DMS153 treated with DMSO at 0.1 percent for 48 hours (cell line): Measurements from ENCODE around the gene FOXK1.
"Not testable (repeated sequence)": the region's sequence is repeated elsewhere in the genome, so short reads cannot be mapped to it uniquely, and the experiment has no call there.

Experiments used
- DNase-seq: peaks from one replicate; lab custom pipeline; 2025; ENCODE audit not compliant: unreplicated experiment; lab: John Stamatoyannopoulos, UW

Gene FOXK1

DNA sequence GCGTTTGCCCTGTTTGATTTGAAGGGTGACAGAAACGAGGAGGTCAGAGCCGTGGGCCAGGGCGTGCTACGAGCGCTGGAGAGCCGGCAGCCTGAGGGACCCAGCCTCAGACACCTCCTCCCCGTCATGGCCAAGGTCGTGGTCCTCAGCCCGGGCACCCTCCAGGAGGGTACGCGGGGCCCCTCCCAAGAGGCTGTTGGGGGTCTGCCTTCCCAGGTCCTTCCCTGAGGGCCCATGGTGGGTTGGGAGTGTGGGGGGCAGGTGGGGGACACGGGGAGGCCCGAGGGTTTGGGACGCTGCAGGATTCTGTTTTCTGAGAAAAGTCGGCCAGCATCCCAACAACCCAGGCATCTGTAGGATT is 101.2 kb downstream of the FOXK1 start:
- no peak for DNase-seq

DNA sequence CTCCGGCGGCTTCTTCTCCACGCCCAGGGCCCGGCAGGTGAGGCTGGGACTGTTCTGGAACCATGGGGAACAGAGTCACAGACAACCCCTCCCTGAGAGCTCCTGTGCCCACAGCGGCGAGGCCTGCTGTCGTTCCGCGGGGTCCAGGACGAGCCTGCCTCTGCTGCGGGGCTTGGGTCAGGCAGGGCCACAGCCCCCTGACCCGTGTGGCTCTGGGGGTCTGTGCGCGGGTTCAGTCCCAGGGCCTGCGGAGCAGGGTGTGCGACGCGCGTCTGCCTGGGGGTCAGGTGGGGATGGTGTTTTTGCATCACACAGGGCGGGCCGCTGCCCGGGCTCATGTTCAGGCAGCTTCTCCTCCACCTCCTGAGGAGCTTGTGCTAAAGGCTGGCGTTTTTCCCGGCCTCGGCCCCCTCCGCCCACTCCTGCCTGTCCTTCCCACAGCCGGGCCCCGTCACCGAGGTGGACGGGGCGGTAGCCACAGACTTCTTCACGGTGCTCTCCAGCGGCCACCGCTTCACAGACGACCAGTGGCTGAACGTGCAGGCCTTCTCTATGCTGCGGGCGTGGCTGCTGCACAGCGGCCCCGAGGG is 101.8 kb downstream of the FOXK1 start:
- DNase-seq = no peak

DNA sequence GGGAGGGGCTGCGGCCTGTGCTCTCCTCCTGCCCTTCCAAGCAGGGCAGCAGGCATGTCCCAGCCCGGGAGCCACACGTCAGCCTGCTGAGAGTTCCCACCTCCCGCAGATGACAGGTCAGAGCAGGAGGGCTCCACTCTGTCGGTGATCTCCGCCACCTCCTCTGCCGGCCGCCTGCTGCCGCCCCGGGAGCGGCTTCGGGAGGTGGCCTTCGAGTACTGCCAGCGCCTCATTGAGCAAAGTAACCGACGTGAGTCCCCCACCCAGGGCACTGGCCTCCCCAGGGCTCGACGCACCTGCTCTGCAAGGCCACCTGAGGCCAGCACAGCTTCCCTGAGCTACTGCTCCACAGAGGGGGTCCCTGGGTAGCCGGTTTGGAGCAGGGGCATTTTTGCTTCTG is 102.7 kb downstream of the FOXK1 start:
- no peak for DNase-seq

DNA sequence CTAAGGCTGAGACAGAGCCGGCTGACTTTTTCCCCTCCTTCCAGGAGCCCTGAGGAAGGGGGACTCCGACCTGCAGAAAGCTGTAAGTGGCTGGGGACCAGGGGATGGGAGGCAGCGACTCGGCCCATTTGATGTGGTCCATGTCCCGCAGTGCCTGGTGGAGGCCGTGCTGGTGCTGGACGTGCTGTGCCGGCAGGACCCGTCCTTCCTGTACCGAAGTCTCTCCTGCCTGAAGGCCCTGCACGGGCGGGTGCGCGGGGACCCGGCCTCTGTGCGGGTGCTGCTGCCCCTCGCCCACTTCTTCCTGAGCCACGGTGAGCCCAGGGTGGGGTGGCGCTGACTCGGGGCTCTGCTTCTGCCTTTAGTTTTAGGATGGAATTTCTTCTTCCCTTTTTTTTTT is 103.3 kb downstream of the FOXK1 start:
- no peak for DNase-seq

DNA sequence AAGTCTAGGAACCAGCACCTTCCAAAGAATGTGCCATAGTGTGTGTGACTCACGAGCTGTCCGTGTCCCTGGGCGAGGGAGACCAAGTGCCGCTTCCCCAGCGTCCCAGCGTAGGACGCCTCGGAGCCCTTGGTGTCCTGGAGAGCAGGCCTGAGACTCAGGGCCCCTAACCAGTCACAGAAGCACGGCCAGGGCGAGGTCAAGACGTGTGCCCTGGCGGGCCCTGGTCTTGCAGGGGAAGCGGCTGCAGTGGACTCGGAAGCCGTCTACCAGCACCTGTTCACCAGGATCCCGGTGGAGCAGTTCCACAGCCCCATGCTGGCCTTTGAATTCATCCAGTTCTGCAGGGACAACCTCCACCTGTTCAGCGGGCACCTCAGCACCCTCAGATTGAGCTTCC is 103.9 kb downstream of the FOXK1 start:
- DNase-seq = no peak

DNA sequence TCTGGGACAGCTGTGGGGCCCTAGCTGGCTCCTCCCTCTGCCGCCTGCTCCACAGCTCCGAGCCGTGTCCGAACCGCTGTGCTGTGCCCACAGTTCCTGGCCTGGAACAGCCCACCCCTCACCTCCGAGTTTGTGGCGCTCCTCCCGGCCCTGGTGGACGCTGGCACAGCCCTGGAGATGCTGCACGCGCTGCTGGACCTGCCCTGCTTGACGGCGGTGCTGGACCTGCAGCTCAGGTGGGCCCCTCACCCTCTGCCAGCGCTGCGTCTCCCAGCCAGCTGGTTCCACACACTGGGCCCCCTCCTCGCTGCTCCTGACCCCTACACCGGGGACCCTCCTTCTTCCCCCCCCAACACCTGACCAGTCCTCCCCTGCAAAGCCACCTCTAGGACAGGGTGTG is 105.4 kb downstream of the FOXK1 start:
- no peak for DNase-seq

DNA sequence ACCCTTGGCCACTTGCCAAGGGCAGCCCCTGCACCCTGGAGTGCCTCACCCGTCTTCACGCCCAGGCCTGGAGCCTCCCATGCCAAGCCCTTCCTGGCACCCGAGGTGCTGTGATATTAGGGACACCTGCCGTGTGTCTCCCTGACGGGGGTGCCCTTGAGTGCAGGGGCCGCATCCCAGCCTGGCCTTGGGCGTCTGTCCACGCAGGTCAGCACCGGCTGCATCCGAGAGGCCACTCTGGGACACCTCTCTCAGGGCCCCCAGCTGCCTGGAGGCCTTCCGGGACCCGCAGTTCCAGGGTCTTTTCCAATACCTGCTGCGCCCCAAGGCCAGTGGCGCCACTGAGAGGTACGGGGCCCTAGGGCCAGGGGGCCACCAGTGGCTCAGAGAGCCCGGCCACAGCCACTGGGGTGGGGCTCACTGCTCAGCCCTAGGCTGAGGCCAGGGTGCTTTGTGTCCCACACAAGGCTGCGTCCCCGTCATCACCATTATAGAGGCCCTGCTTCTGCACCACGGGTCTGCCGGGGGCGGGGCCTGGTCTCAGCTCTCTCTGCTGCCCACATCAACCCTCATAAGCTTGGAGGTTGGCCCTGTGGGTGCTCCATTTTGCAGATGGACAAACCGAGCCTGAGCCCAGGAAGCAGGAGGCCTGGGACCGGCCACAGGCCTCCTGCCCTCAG is 106.0 kb downstream of the FOXK1 start:
- no peak for DNase-seq

DNA sequence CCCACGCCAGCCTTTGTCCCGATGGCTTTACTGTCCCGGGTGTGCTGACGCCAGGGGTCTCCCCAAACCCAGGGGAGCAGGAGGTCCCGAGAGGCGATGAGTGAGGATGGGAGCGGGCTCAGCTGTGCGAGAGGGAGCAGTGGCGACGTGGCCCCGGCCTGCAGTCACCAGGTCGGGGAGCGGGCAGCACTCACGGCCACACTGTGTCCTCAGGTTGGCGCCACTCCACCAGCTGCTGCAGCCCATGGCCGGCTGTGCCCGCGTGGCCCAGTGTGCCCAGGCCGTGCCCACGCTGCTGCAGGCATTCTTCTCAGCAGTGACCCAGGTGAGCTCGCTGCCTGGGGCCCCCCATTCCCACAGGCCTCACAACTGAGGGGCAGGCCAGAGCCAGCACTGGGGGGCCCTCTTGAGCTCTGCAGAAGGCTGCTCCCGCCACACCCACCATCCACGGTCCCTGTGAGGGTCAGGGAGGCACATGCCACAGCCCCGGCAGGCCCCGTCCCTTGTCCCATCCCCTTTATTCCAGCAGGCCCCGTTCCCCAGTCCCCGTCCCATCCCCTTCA is 106.6 kb downstream of the FOXK1 start:
- DNase-seq = no peak

DNA sequence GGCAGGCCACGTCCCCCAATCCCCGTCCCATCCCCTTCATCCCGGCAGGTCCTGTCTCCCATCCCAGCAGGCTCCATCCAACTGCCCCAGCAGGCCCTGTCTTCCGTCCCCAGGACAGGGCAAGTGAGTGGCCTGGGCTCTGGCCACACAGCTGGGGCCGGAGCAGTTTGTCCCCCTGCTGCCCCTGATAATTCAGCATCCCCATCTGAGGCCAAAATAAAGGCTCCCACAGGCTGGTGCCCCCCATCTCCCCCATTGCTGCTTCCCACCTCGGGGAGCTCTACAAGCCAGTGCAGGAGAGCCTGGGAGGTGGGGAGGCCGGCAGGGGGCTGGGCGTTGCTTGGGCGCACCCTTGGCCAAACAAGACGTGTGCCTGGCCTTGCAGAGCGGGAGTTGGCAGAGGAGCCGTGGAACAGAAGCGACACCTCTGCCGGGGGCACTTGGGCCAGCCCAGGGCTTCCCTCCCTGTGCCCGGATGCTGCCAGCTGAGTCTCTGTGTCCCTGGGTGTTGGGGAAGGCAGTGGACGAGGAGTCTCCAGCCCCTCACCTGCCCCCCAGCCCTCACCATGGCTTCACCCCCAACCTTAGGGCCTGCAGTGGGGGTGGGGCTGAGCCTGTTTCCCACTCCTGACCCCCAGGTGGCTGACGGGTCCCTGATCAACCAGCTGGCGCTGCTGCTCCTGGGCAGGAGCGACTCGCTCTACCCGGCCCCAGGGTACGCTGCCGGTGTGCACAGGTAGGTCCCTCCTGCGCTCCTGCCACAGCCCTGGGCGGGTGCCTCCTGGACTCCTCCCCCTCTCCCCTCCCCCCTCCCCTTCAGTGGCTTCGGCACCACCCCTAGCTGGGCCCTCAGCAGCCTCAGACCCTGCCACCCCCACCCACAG is 107.3 kb downstream of the FOXK1 start:
- no peak for DNase-seq

DNA sequence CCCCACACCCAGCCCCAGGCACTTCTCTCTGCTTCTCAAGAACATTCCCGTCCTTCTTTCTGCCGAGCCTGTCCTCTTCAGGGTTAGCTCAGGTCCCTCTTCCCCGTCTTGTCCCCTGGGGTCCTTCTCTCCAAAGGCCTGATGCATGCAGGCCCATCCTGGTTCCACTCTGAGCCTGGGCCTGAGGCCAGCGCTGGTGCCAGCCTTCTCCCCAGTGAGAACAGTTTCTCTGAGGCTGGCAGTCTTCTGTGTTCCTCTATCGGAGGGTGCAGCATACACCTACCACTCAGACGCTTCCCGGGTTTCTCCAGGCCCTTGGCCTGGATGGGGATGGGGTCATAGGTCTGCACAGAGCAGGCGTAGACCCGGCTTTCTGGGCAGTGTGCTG is 108.0 kb downstream of the FOXK1 start:
- no peak for DNase-seq

DNA sequence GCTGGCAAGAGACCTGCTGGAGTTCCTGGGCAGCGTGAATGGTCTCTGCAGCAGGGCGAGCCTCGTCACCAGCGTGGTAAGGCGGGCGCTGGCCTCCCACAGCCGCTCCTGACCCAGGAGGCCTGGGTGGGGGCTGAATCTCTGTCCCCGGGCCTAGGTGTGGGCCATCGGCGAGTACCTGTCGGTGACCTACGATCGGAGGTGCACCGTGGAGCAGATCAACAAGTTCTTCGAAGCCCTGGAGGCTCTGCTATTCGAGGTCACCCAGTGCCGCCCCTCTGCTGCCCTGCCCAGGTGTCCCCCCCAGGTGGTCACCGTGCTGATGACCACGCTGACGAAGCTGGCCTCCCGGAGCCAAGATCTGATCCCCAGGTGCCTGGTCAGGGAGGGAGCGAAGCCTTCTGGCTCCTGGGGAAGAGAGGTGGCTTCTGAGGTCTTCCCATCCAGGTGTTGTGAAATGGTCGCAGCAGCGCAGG is 108.5 kb downstream of the FOXK1 start:
- DNase-seq = no peak

DNA sequence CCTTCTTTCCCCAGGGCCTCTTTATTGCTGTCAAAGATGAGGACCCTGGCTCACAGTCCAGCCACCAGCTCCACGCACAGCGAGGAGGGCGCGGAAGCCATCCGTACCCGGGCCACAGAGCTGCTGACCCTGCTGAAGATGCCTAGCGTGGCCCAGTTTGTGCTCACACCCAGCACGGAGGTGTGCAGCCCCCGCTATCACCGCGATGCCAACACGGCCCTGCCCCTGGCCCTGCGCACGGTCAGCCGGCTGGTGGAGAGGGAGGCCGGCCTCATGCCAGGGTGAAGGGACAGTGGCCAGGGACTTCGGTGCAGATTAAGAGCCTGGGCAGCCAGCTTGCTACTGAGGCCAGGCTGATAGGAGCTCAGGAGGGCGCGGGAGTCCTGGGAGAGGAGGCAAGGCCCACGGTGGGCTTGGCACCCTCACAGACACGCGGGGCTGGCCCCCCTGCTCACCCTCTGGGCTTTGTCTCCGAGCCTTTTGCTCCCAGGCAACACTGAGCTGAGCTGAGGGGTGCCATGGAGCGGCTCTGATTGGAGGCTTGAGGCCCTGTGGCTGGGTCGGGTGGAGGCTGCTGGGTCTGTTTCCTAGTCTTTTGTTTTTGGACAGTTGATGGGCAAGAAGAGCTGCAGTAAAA is 109.1 kb downstream of the FOXK1 start:
- DNase-seq = no peak

DNA sequence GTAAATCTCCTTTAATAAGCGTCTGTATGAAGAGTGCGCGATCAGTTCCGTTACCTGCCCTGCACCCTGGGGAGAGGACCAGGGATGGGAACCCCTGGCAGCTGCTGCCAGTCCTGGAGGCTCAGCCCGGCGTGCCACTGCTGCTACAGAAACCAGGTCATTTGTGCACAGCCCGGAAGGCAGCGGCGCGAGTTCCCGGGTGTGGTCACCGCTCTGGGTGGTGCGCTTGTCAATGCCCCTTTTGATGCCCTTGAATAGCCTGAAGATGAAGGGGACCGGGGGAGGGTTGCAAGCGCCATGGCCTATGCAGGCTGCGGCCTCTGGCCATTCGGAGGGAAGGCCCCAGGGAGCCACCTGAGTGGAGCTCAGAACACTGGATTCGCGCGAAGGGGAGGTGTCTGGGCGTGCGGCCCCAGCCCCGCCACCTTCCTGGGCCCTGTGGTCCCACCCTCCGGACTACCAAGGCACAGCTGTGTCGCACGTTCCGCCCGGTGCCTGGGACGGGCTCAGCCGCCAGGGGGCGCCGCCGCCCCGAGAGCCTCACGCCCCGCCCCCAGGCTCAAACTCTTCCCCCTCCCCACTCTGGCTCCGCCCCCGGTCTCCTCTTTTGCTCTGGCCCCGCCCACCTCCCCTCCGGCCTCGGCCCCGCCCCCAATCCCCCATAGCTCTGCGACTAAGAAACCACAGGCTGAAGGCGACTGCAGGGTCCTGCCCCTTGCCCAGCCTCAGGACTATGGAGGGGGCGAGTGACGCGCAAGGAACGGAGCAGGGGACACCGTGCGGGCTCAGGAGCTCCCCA is 109.8 kb downstream of the FOXK1 start:
- no peak for DNase-seq

DNA sequence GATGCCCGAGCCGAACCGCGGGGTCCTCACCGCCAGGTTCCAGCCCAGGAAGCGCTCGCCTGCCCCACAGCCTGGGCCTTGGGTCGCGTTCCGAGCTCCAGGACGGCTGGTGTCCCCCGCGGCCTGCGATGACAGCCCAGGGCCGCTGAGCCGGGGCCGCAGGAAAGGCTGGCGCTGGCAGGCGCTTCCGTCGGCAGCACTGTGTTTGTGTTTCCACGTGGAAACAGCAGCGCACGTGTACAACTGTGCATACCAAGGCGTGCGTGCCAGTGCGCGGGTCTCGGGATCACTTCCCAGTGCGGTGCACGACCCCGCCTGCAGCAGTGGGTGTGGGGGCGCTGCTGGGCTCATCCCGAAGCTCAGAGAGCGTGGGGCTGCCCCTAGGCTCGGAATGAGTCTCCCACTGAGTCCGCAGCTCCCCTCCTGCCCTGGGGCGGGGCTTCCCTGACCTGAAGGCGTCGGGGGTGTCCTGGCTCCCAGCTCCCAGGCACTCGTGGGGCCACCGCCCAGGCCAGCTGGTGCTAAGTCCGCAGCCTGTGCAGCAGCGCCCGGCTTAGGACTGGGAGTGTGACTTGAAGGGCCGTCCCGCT is 110.5 kb downstream of the FOXK1 start:
- no peak for DNase-seq

DNA sequence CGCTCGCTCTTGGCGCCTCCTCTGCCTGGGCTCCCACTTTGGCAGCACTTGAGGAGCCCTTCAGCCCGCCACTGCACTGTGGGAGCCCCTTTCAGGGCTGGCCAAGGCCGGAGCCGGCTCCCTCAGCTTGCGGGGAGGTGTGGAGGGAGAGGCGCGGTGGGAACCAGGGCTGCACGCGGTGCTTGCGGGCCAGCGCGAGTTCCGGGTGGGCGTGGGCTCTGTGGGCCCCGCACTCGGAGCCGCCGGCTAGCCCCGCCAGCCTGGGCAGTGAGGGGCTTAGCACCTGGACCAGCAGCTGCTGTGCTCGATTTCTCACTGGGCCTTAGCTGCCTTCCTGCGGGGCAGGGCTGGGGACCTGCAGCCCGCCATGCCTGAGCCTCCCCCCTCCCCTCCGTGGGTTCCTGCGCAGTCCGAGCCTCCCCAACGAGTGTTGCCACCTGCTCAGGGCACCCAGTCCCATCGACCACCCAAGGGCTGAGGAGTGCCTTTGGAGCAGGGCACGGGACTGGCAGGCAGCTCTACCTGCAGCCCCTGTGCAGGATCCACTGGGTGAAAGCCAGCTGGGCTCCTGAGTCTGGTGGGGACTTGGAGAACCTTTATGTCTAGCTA is 111.4 kb downstream of the FOXK1 start:
- DNase-seq = not testable (repeated sequence)

DNA sequence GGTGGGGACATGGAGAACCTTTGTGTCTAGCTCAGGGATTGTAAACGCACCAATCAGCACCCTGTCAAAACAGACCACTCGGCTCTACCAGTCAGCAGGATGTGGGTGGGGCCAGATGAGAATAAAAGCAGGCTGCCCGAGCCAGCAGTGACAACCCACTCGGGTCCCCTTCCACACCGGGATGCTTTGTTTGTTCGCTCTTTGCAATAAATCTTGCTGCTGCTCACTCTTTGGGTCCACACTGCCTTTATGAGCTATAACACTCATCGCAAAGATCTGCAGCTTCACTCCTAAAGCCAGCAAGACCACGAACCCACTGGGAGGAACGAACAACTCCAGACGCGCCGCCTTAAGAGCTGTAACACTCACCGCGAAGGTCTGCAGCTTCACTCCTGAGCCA is 112.1 kb downstream of the FOXK1 start:
- DNase-seq = not testable (repeated sequence)

DNA sequence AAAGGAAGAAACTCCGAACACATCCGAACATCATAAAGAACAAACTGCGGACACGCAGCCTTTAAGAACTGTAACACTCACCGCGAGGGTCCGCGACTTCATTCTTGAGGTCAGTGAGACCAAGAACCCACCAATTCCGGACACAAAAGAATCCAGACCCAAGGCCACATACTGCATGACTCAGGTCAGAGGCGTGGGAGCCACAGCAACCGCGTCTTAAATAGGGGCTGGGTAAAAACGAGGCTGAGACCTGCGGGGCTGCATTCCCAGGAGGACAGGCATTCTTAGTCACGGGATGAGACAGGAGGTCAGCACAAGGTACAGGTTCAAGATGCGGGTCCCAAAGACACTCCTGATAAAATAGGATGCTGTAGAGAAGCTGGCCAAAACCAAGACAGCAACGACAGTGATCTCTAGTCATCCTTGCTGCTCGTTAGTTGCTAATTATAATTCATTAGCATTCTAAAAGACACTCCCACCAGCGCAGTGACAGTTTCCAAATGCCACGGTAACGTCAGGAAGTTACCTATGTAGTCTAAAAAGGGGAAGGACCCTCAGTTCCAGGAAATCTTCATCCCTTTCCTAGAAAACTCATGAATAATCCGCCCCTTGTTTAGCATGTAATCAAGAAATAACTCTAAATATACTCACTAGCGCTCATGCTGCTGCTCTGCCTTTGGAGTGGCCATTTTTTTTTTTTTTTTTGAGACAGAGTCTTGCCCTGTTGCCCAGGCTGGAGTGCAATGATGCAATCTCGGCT is 112.7 kb downstream of the FOXK1 start:
- DNase-seq = no peak

DNA sequence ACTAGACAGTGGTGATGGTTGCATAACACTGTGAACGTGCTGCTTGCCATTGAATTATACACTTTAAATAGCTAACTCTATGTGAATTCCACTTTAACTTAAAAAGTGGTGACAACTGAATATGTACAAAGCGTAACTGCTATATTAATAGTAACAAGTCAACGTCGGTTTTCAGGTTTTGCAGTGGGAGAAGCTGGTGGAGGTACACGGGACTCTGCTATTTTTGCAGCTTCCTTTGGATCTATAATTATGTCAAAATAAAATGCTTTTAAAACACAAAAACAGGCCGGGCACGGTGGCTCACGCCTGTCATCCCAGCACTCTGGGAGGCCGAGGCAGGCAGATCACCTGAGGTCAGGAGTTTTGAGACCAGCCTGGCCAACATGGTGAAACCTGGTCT is 114.4 kb downstream of the FOXK1 start:
- no peak for DNase-seq
